ENCODE results near the gene ETFA.

The ETFA gene

DNA sequence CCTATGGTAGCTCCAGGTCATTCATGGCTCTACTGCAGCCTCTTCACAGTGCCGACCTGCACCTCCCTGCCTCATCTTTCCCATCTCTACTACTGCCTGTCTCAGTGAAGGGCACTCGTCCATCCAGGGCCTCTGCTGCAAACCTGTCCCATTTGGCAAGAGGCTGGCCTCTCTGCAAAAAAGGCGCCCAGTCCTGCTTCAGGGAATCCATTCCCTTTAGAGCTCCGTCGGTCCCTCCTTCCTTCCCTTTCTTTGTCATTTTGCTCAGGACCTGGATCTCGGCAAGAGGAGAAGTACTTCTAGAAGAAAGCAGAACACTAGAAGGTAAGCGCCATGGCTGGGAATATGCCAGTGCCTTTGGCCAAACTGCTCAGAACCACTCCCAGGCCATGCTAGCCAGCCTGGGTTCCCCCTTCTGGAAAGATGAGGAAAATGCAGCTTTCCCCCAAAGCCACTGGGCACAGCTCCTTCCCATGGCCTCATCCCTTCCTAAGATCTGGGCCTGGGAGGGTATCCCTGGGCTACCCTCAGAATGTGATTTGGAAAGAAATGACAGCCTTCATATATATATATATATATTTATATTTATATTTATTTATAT, 18.9 kb upstream of the ETFA start:
- peak; percentile 64 for DNase-seq (ENCODE audit: low read depth)
- H3K4me3 ChIP-seq (ENCODE audit: low read length), result no peak overlapping the region
- TF ChIP-seq, protein P1, sequence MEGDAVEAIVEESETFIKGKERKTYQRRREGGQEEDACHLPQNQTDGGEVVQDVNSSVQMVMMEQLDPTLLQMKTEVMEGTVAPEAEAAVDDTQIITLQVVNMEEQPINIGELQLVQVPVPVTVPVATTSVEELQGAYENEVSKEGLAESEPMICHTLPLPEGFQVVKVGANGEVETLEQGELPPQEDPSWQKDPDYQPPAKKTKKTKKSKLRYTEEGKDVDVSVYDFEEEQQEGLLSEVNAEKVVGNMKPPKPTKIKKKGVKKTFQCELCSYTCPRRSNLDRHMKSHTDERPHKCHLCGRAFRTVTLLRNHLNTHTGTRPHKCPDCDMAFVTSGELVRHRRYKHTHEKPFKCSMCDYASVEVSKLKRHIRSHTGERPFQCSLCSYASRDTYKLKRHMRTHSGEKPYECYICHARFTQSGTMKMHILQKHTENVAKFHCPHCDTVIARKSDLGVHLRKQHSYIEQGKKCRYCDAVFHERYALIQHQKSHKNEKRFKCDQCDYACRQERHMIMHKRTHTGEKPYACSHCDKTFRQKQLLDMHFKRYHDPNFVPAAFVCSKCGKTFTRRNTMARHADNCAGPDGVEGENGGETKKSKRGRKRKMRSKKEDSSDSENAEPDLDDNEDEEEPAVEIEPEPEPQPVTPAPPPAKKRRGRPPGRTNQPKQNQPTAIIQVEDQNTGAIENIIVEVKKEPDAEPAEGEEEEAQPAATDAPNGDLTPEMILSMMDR (conservative IDR thresholded peaks at IDR 0.05; ENCODE audit: low read length), result peak; percentile 75

DNA sequence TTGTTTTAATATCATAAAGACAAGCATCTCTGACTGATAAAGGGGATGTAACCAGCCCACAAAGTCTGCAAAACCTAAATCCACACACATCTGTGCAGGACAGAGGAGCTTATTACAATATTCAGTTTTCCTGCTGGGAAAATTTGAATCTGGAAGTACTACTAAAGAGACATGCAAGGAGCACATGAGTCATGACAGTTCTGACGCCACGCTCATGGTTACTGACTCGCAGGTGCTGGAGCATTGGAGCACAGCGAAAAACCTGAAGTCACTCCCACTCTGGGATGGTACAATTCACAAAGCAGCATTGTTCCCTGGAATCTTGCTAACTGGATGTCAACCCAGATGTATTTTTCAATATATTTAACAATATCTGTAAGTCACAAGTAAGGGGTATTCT, 17.7 kb upstream of the ETFA start:
- H3K4me3 ChIP-seq (ENCODE audit: low read length), result no peak overlapping the region
- DNase-seq (ENCODE audit: low read depth), result no peak
- TF ChIP-seq, protein P1 (conservative IDR thresholded peaks at IDR 0.05; ENCODE audit: low read length), result no peak

DNA sequence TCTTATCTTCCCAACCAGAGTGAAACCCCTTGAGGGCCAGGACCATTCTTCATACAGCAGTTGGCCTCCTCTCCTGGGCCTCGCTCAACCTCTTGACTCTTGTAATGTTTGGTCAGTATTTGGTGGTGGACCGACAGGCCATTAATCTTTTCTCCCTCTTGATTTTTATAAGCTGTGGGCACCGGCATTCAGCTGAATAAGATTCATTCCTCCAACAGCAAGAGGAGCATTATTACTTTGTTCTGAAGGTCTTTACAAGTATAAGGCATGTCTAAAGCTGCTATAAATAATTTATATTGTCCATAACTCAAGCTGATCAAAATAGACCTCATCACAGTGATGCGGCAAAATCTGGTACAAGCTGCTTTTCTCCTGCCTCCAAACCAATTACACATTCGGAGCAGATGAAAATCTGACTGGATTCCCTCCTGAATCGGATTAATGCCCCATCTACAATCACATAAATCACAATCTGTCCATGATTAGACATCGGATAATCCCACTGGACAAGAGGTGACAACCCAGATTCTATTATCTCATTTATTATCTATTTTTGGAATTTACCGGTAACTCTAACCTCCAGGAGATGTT, 16.9 kb upstream of the ETFA start:
- no peak overlapping the region for H3K4me3 ChIP-seq (ENCODE audit: low read length)
- no peak for DNase-seq (ENCODE audit: low read depth)
- TF ChIP-seq, protein P1 (conservative IDR thresholded peaks at IDR 0.05; ENCODE audit: low read length), result no peak

DNA sequence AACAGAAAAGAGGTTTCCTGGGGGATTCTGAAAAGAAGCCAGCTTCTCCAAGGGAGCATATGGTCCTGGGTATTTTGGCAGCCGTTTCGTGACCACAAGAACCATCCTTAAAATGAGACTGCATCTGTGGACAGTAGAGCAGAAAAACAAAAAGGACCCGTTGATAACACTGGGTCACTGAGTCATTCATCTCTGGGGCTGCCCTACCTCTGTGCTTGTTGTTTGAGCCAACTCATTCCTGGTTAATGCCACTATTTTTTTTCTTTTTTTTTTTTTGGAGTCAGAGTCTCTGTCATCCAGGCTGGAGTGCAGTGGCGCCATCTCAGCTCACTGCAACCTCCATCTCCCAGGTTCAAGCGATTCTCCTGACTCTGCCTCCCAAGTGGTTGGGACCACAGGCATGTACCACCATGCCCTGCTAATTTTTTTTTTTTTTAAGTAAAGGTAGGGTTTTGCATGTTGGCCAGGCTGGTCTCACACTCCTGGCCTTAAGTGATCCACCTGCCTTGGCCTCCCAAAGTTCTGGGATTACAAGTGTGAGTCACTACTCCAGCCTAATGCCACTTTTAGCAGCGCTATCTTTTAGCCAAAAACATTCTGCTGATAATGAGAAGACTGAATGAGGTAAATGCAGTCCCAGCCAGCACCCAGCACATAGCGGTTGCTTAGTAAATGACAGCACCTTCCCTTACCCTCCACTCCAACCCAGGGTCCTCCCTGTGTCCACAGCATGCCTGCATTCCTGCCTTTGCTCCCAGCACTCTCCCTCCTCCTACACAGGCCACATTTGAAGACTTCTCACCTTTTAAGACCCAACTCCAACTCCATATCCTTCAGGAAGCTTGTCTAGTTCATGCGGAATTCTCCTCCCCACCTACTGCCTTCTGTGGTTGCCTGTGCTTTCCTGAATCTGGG, 16.2 kb upstream of the ETFA start:
- DNase-seq (ENCODE audit: low read depth), result no peak
- H3K4me3 ChIP-seq (ENCODE audit: low read length), result no peak overlapping the region
- TF ChIP-seq, protein P1 (conservative IDR thresholded peaks at IDR 0.05; ENCODE audit: low read length), result no peak

DNA sequence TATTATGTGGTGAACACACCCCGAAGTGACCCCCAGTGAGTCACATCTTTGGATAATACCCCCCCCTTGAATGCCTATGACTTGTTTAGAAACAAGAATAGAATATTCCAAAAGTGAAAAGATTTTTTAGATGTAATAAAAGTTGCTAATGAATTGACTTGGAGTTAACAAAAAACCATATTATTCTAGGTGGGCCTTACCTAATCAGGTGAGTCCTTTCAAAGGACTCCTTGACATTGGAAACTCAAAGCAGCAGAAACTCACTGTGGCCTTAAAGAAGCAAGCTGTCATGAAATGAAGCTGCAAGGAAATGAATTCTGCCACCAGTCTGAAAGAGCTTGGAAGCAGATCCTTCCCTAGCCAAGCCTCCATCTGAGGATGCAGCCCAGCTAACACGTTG, 14.4 kb upstream of the ETFA start:
- TF ChIP-seq, protein P1 (conservative IDR thresholded peaks at IDR 0.05; ENCODE audit: low read length), result no peak
- no peak for DNase-seq (ENCODE audit: low read depth)
- H3K4me3 ChIP-seq (ENCODE audit: low read length), result no peak overlapping the region

DNA sequence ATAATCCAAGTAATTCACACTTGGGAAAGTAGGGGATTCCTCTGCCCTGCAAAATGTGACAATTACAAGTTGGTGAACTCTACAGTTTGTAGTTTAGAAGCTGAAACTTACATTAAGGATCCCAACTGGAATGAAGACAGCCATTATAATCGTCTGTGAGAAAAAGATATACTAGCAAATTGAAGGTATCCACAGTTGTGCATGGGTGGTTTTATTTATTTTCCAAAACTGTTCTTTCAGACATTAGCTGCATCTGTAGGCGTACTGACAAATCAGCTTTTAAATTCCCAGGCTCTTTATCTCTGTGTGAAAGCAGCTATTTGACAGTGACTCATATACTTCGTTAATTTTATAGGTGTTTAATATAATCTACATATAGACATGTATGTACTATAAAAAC, 12.8 kb upstream of the ETFA start:
- H3K4me3 ChIP-seq (ENCODE audit: low read length), result no peak overlapping the region
- TF ChIP-seq, protein P1 (conservative IDR thresholded peaks at IDR 0.05; ENCODE audit: low read length), result no peak
- no peak for DNase-seq (ENCODE audit: low read depth)
